PC-9 (cell line): Measurements from ENCODE around the gene CACNG6. TPM values are rescaled to one million over a fixed set of nuclear protein-coding genes. Genes with fewer than 3 reads are reported as not detected.

ENCODE experiments used
- BruUV-seq: library from RNA; stranded (reverse); fragments of 400-500 nt; replicated peaks from 2 replicates; lab custom pipeline; 2021; lab: Mats Ljungman, UMichigan
- CTCF ChIA-PET: fragments of 300-600 bp; sonication (Branson Sonifier 250); formaldehyde crosslinking; loops from one replicate; lab custom pipeline; 2022; ENCODE audit warnings: antibody characterized with exemption; lab: Charles Lee
- POLR2A ChIA-PET: fragments of 300-600 bp; sonication (Branson Sonifier 250); formaldehyde crosslinking; loops from one replicate; lab custom pipeline; 2022; ENCODE audit warnings: antibody characterized with exemption; ENCODE audit not compliant: unreplicated experiment; lab: Charles Lee
- DNase-seq, 2 experiments: peaks; one replicate each; pipeline versions ENCODE4 v3.0.0 to v3.0.0-alpha.2; 2015 to 2022; ENCODE audit warnings: mixed read lengths in 1 of 2
- H2AFZ ChIP-seq: fragments of 200-600 bp; sonication (generic); 2 replicates; pipeline ENCODE4 v1.8.1; 2017; ENCODE audit warnings: antibody characterized with exemption
- H3F3A ChIP-seq: fragments of 200-600 bp; sonication (generic); 2 replicates; pipeline ENCODE4 v1.8.1; 2017; ENCODE audit warnings: antibody characterized with exemption, mild to moderate bottlenecking, low read depth; ENCODE audit not compliant: insufficient read depth
- H3K27ac ChIP-seq: fragments of 200-600 bp; sonication (generic); 2 replicates; pipeline ENCODE4 v1.6.1; 2016; ENCODE audit warnings: mixed run types
- H3K27me3 ChIP-seq: fragments of 200-600 bp; sonication (generic); 2 replicates; pipeline ENCODE4 v1.6.1; 2016; ENCODE audit warnings: low read depth, mixed run types; ENCODE audit not compliant: insufficient read depth
- H3K36me3 ChIP-seq: fragments of 200-600 bp; sonication (generic); 2 replicates; pipeline ENCODE4 v1.6.1; 2016; ENCODE audit warnings: low read depth, mixed run types
- H3K4me1 ChIP-seq: fragments of 200-600 bp; sonication (generic); replicated peaks from 2 replicates; pipeline ENCODE4 v1.6.1; 2016; ENCODE audit warnings: mixed run types; ENCODE audit not compliant: insufficient read depth
- H3K4me2 ChIP-seq: fragments of 200-600 bp; sonication (generic); 2 replicates; pipeline ENCODE4 v1.6.1; 2017; ENCODE audit warnings: mixed run types
- H3K4me3 ChIP-seq: fragments of 200-600 bp; sonication (generic); 2 replicates; pipeline ENCODE4 v1.6.1; 2016; ENCODE audit warnings: mixed run types
- H3K79me2 ChIP-seq: fragments of 200-600 bp; sonication (generic); 2 replicates; pipeline ENCODE4 v1.6.1; 2017; ENCODE audit warnings: low read depth, mixed run types
- H3K9me2 ChIP-seq: fragments of 200-600 bp; sonication (generic); 2 replicates; pipeline ENCODE4 v1.8.1; 2017; ENCODE audit warnings: mild to moderate bottlenecking; ENCODE audit not compliant: insufficient read depth
- H3K9me3 ChIP-seq: fragments of 200-600 bp; sonication (generic); 2 replicates; pipeline ENCODE4 v1.8.1; 2016; ENCODE audit warnings: low read depth; ENCODE audit not compliant: insufficient read depth
- H4K20me1 ChIP-seq: fragments of 200-600 bp; sonication (generic); 2 replicates; pipeline ENCODE4 v1.8.1; 2017; ENCODE audit not compliant: insufficient read depth
- CTCF ChIP-seq: fragments of 200-600 bp; sonication (generic); conservative IDR thresholded peaks from 2 replicates; pipeline ENCODE4 v1.6.1; 2017; ENCODE audit warnings: mixed run types, antibody characterized with exemption, mild to moderate bottlenecking, moderate library complexity
- EZH2 ChIP-seq: fragments of 200-600 bp; sonication (generic); IDR thresholded peaks from 2 replicates; pipeline ENCODE4 v1.8.0; 2017; ENCODE audit warnings: antibody characterized with exemption, low read depth
- intact Hi-C: fragments of 100-400 bp; cut with micrococcal nuclease; formaldehyde crosslinking; loops from one replicate; pipeline ENCODE4 v1.10.0; 2022; ENCODE audit not compliant: unreplicated experiment
- total RNA-seq: library from RNA; stranded (reverse); gene quantifications from 2 replicates; pipeline ENCODE4 v1.2.3, GENCODE V29; 2021

Gene CACNG6
- total RNA-seq, 1 experiment from 2014 or later: 11.5 TPM

DNA sequence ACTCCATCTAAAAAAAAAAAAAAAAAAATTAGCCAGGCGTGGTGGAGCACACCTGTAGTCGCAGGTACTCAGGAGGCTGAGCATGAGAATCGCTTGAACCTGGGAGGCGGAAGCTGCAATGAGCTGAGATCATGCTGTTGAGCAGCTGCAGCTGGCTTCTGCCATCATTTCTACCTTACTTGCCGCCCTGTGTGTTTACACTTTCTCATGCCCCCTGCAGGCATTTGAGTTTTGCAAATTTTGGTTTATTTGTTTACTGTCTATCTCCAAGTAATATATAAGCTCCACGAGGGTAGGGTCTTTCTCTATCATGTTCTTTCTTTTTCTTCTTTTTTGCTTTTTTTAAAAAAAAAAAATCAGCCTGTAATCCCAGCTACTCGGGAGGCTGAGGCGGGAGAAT is 18.0 kb downstream of the CACNG6 start:
- H3K27ac ChIP-seq: peak overlapping the region; percentile 89
- ChIA-PET POLR2A (interaction anchor here (0.7 kb wide), 1 partner anchor 40 kb away, joined by 8 read pairs; no protein-coding TSS in a partner anchor), CTCF (interaction anchor here (0.7 kb wide), 2 partner anchors 21 to 641 kb away, joined by 7 read pairs; no protein-coding TSS in a partner anchor)
- peaks cover 52% of the 10 kb centered on the region for H3F3A ChIP-seq
- no peaks in the 10 kb centered on the region for H3K27me3 ChIP-seq
- H3K9me3 ChIP-seq: no peaks in the 10 kb centered on the region
- peak overlapping the region; percentile 62 for H3K4me2 ChIP-seq
- H2AFZ ChIP-seq: no peak overlapping the region
- H3K4me1 ChIP-seq: peaks cover 43% of the 10 kb centered on the region
- H4K20me1 ChIP-seq: no peaks in the 10 kb centered on the region
- H3K79me2 ChIP-seq: no peaks in the 10 kb centered on the region
- H3K4me3 ChIP-seq: no peak overlapping the region
- no peak for TF ChIP-seq EZH2
- TF ChIP-seq CTCF: peak; percentile 23; the same call in 1 of the 2 replicates
- DNase-seq: no peak
- no peaks in the 10 kb centered on the region for H3K9me2 ChIP-seq
- BruUV-seq: no TSS peak
- no peaks in the 10 kb centered on the region for H3K36me3 ChIP-seq
- intact Hi-C loops: no loop called here

DNA sequence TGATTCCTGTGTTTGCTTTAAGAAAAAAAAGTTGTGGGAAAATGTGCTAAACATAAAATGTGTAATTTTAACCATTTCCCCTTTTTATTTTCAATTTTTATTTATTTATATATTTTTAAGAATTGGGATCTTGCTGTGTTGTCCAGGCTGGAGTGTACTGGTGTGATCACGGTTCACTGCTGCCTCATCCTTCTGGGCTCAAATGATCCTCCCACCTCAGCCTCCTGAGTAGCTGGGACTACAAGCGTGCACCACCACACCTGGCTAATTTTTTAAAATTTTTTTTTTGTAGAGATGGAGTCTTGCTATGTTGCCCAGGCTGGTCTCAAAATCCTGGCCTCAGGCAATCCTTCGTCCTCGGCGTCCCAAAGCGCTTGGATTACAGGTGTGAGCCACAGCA is 19.0 kb downstream of the CACNG6 start:
- CTCF ChIA-PET: interaction anchor here (0.7 kb wide), 1 partner anchor 157 kb away, joined by 4 read pairs; no protein-coding TSS in a partner anchor
- POLR2A ChIA-PET: no interaction called here
- no TSS peak for BruUV-seq

GRCh38 chr19:54011507-54012211 is 20.2 kb downstream of the CACNG6 start:
- peaks cover 54% of the 10 kb centered on the region for H3F3A ChIP-seq
- DNase-seq: no peak
- intact Hi-C loops: no loop called here
- no peaks in the 10 kb centered on the region for H3K79me2 ChIP-seq
- no peak overlapping the region for H3K27ac ChIP-seq
- TF ChIP-seq CTCF: no peak
- TF ChIP-seq EZH2: no peak
- peaks cover 37% of the 10 kb centered on the region for H3K4me1 ChIP-seq
- H3K27me3 ChIP-seq: no peaks in the 10 kb centered on the region
- ChIA-PET POLR2A (no interaction called here), CTCF (interaction anchor here (0.9 kb wide), 1 partner anchor 15 kb away, joined by 10 read pairs; no protein-coding TSS in a partner anchor)
- no peaks in the 10 kb centered on the region for H4K20me1 ChIP-seq
- H3K4me3 ChIP-seq: no peak overlapping the region
- no peaks in the 10 kb centered on the region for H3K9me2 ChIP-seq
- no peak overlapping the region for H2AFZ ChIP-seq
- no peak overlapping the region for H3K4me2 ChIP-seq
- H3K9me3 ChIP-seq: no peaks in the 10 kb centered on the region
- H3K36me3 ChIP-seq: no peaks in the 10 kb centered on the region
- BruUV-seq: no TSS peak

More for the DNA sequence above, 19.0 kb downstream of the CACNG6 start:
- H3K4me3 ChIP-seq: no peak overlapping the region
- no peaks in the 10 kb centered on the region for H3K27me3 ChIP-seq
- H3K4me1 ChIP-seq: peaks cover 43% of the 10 kb centered on the region
- H3K79me2 ChIP-seq: no peaks in the 10 kb centered on the region
- H3K36me3 ChIP-seq: no peaks in the 10 kb centered on the region
- H3K27ac ChIP-seq: no peak overlapping the region
- H3F3A ChIP-seq: peaks cover 54% of the 10 kb centered on the region
- TF ChIP-seq CTCF (no peak), EZH2 (no peak)
- H3K9me3 ChIP-seq: no peaks in the 10 kb centered on the region
- no peaks in the 10 kb centered on the region for H4K20me1 ChIP-seq
- H2AFZ ChIP-seq: no peak overlapping the region
- no peak for DNase-seq
- no peak overlapping the region for H3K4me2 ChIP-seq
- no peaks in the 10 kb centered on the region for H3K9me2 ChIP-seq
- intact Hi-C loops: no loop called here
